Skeletal muscle satellite cell (primary cell): ENCODE results near the gene DMD.

ENCODE experiments used
- H3K27me3 ChIP-seq: 2 replicates; pipeline ENCODE4 v1.7.0; 2013; ENCODE audit warnings: low read length; ENCODE audit not compliant: control insufficient read depth, insufficient read depth
- H3K36me3 ChIP-seq: 2 replicates; pipeline ENCODE4 v1.7.0; 2013; ENCODE audit warnings: mild to moderate bottlenecking, control low read depth, low read length; ENCODE audit not compliant: insufficient read depth
- H3K4me1 ChIP-seq: 2 replicates; pipeline ENCODE4 v1.7.0; 2013; ENCODE audit warnings: low read length; ENCODE audit not compliant: control insufficient read depth, insufficient read depth
- H3K4me2 ChIP-seq: 2 replicates; pipeline ENCODE4 v1.7.0; 2013; ENCODE audit warnings: mild to moderate bottlenecking, low read length
- H3K4me3 ChIP-seq: 2 replicates; pipeline ENCODE4 v1.7.0; 2013; ENCODE audit warnings: low read length
- H3K9ac ChIP-seq: 2 replicates; pipeline ENCODE4 v1.7.0; 2013; ENCODE audit warnings: mild to moderate bottlenecking, low read depth, low read length, moderate library complexity
- H3K9me3 ChIP-seq: replicated peaks from 2 replicates; pipeline ENCODE4 v1.7.0; 2013; ENCODE audit warnings: mild to moderate bottlenecking, control low read depth, low read length

The DMD gene

DNA sequence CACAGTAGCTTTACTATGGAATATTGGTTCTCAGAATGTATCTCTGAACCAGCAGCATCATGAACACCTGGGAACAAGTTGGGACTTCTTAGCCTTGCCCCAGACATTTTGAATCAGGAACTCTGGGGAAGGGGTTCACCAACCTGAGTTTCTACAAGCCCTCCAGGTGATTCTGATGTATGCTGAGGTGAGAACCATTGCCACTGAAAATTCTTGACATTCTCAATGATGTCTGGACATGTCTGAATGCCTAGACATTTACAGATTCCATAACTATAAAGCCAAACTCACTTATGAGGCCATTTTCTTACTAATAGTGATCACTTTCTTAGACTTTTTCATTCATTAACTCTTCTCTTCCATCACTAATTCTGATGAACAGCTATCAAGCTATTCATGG is 1750.1 kb downstream of the DMD start:
- H3K4me1 ChIP-seq: peaks cover 9% of the 10 kb centered on the region
- no peaks in the 10 kb centered on the region for H3K9me3 ChIP-seq
- H3K4me2 ChIP-seq: no peak overlapping the region
- no peaks in the 10 kb centered on the region for H3K27me3 ChIP-seq
- H3K9ac ChIP-seq: no peak overlapping the region
- no peaks in the 10 kb centered on the region for H3K36me3 ChIP-seq
- H3K4me3 ChIP-seq: no peak overlapping the region

DNA sequence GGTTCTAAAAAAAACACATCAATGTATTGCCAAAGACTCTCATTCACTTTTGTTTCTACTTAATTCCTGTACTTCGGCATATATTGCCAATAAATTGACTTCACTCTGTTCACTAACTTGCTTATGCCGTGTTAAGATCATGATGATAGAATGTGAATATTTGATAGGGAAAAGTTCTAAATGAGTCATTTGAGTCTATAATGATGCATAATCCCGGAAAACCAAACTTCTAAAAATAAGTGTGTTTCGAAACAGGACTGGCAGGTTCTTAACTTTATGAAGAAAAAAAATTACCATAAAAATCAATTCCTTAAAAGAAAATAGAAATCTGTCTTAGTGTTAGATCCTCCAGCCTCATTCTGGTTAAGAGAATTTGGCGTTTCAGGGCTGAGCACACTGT is 1752.0 kb downstream of the DMD start:
- H3K9ac ChIP-seq: no peak overlapping the region

GRCh38 chrX:31449965-31450364 is 1761.4 kb downstream of the DMD start:
- no peaks in the 10 kb centered on the region for H3K36me3 ChIP-seq
- H3K9me3 ChIP-seq: no peaks in the 10 kb centered on the region
- no peaks in the 10 kb centered on the region for H3K4me1 ChIP-seq
- H3K4me2 ChIP-seq: no peak overlapping the region
- no peaks in the 10 kb centered on the region for H3K27me3 ChIP-seq
- no peak overlapping the region for H3K9ac ChIP-seq
- H3K4me3 ChIP-seq: no peak overlapping the region

More for the DNA sequence above, 1752.0 kb downstream of the DMD start:
- peaks cover 9% of the 10 kb centered on the region for H3K4me1 ChIP-seq
- no peak overlapping the region for H3K4me3 ChIP-seq
- H3K9me3 ChIP-seq: no peaks in the 10 kb centered on the region
- peak overlapping the region; percentile 27 for H3K4me2 ChIP-seq
- no peaks in the 10 kb centered on the region for H3K36me3 ChIP-seq
- H3K27me3 ChIP-seq: no peaks in the 10 kb centered on the region

DNA sequence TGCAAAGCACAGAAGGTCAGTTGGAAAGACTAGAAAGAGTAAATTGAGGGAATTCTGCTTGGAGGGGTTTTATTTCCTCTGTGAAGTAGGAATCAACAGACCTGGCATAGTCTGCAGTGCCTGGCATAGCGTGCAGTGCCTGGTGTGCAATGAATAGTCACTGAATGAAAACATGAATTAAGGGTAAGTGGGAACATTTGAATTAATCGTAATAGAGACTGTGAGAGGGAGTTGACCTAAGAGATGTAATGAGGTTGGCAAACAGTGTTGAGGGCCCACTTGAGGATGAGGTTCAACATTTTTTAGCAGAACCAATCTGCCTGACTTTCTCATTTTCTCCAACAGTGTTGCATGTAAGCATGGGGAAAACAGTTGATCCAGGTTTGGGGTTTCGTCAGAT is 1762.3 kb downstream of the DMD start:
- Histone ChIP-seq H3K4me1 (no peaks in the 10 kb centered on the region), H3K4me2 (no peak overlapping the region), H3K36me3 (no peaks in the 10 kb centered on the region), H3K9ac (no peak overlapping the region), H3K9me3 (no peaks in the 10 kb centered on the region), H3K4me3 (no peak overlapping the region), H3K27me3 (no peaks in the 10 kb centered on the region)

DNA sequence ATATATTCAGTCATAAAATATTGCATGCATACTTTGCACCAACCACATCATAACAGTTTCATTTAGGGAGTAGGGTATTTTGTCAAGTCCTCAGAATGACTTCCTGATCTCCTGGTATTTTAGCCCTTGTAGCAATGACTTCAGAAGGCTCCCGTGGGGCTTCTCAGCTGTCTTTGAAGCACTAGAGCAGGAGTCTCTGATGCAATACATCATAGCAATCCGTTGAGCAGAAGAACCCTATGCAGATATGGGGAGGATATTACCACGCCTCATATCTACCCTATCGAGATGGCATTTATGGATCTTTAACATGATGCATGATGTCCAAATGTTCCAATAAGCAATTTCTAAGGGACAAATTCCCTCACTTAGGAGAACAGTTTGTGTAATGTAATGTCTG is 1765.8 kb downstream of the DMD start:
- Histone ChIP-seq H3K4me1 (no peaks in the 10 kb centered on the region), H3K4me2 (no peak overlapping the region), H3K4me3 (no peak overlapping the region), H3K9me3 (no peaks in the 10 kb centered on the region), H3K27me3 (no peaks in the 10 kb centered on the region), H3K9ac (no peak overlapping the region), H3K36me3 (no peaks in the 10 kb centered on the region)

DNA sequence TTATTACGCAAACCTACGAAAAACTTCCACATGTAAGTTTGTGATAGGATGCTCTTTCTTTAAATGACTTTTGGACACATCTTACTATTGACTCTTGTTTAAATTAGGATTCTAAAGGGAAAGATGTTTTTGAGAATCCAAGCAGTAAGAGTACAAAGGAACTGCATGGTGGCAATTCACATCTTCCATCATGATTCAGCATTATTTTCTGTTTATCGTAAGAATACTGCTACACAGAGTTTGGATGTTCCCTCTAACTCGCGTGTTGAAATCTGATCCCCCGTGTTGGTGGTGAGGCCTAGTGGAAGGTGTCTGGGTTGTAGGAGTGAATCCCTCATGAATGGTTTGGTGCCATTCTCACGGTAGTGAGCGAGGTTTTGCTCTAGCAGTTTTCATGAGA is 1767.7 kb downstream of the DMD start:
- no peak overlapping the region for H3K4me3 ChIP-seq

DNA sequence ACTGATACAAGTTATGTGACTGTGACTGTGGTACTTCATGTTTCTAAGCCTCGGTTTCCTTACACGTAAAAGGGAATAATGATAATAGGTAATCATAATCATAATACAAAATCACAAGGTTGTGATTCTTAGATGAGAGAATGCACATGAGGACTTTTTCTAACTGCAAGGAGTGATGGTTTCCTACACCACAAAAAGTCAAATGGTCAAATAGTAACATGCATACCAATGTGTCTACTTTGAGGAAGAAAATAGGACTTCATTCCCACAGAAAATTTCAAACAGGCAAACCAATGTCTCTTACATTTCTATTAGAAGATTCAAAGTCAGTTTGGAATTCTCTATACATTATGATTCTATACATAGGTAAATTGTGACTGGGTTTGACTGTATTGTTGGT is 1770.8 kb downstream of the DMD start:
- Histone ChIP-seq H3K27me3 (no peaks in the 10 kb centered on the region), H3K4me1 (no peaks in the 10 kb centered on the region)

More for the DNA sequence above, 1767.7 kb downstream of the DMD start:
- Histone ChIP-seq H3K36me3 (no peaks in the 10 kb centered on the region), H3K4me1 (no peaks in the 10 kb centered on the region), H3K9ac (no peak overlapping the region), H3K4me2 (no peak overlapping the region), H3K27me3 (no peaks in the 10 kb centered on the region), H3K9me3 (no peaks in the 10 kb centered on the region)

DNA sequence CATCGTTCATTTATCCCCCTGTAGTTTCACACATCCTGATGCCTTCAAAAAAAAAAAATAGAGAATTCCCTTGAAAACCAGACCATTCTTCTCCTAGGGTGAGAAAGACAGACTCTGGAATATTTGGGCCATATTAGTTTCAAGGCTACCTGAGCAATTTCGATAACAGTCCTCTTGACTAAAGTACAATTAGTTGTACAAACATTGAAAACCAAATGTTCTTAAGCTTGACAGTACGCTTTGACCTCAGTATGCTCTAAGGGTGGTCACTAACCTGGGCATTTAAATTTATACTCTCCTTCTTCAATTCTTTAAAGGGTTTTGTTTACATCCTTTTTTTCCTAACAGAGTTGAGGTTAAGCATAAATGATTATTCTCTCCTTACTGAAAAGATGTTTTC is 1774.9 kb downstream of the DMD start:
- Histone ChIP-seq H3K4me2 (no peak overlapping the region), H3K9ac (no peak overlapping the region), H3K27me3 (no peaks in the 10 kb centered on the region), H3K9me3 (no peaks in the 10 kb centered on the region), H3K4me3 (no peak overlapping the region), H3K36me3 (no peaks in the 10 kb centered on the region), H3K4me1 (no peaks in the 10 kb centered on the region)

More for the DNA sequence above, 1770.8 kb downstream of the DMD start:
- H3K9ac ChIP-seq: no peak overlapping the region
- H3K4me2 ChIP-seq: no peak overlapping the region
- no peak overlapping the region for H3K4me3 ChIP-seq
- no peaks in the 10 kb centered on the region for H3K9me3 ChIP-seq
- no peaks in the 10 kb centered on the region for H3K36me3 ChIP-seq

- no peaks in the 10 kb centered on the region for H3K27me3 ChIP-seq
- no peaks in the 10 kb centered on the region for H3K36me3 ChIP-seq
- no peak overlapping the region for H3K4me2 ChIP-seq
- no peaks in the 10 kb centered on the region for H3K9me3 ChIP-seq
- H3K4me3 ChIP-seq: no peak overlapping the region
- no peak overlapping the region for H3K9ac ChIP-seq
- H3K4me1 ChIP-seq: no peaks in the 10 kb centered on the region
Measured at GRCh38 chrX:31435592-31435991, 1775.8 kb downstream of the DMD start.

GRCh38 chrX:31433856-31434255 is 1777.5 kb downstream of the DMD start:
- Histone ChIP-seq H3K27me3 (no peaks in the 10 kb centered on the region), H3K4me2 (no peak overlapping the region), H3K9me3 (no peaks in the 10 kb centered on the region)

DNA sequence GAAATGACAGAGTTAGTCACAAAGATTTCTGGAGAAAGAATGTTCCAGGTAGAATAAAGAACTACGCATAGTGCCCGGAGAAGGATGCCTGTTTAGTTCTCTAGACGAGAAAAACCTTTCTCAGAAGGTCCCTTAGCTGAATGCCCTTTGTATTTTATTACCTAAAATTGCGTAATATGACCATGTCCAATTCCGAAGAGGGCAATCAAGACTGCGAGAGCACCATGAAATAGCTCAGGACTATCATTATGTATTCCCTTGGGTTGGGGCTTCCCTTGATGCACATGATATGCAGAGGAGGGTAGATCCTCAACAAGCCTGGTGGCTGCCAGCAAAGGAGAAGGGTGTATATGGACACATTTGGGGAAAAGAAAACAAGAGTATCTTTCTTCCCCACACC is 1781.4 kb downstream of the DMD start:
- Histone ChIP-seq H3K4me2 (no peak overlapping the region), H3K27me3 (no peaks in the 10 kb centered on the region), H3K4me1 (no peaks in the 10 kb centered on the region), H3K36me3 (no peaks in the 10 kb centered on the region), H3K4me3 (no peak overlapping the region), H3K9me3 (no peaks in the 10 kb centered on the region), H3K9ac (no peak overlapping the region)

More at GRCh38 chrX:31433856-31434255, 1777.5 kb downstream of the DMD start:
- Histone ChIP-seq H3K9ac (no peak overlapping the region), H3K4me3 (no peak overlapping the region), H3K4me1 (no peaks in the 10 kb centered on the region), H3K36me3 (no peaks in the 10 kb centered on the region)

DNA sequence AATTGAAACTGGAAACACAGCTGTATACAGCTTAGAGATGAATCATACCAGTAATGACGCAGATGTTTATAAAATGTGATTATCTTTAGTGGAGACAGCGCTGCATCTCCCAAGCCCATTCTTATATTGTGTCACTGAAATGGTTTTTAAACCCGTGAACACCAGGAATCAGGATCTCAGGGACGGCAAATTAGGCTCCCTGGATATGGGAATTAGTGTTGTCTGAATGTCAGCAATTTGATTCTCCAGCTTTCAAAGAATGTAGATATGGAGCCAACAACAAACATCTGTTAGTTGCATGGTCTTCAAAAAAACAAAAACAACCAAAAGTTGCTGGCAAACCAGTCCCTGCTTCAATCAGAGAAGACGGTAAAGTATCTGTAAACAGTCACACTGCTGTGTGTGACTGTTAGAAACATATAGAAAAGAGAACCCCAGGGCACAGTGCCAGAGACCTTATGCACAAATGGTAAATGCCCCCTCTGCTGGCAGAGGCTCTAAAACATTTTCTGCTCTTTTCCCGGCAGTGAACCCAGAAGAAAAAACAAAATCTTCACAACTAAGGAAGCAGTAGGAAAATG is 1787.7 kb downstream of the DMD start:
- Histone ChIP-seq H3K36me3 (no peaks in the 10 kb centered on the region), H3K4me2 (peak overlapping the region; percentile 60), H3K9ac (peak overlapping the region; percentile 20), H3K27me3 (no peaks in the 10 kb centered on the region), H3K4me3 (peak overlapping the region; percentile 30), H3K4me1 (peaks cover 8% of the 10 kb centered on the region), H3K9me3 (no peaks in the 10 kb centered on the region)
